ENCODE measurements around the gene EIF4A2.
A peak's percentile ranks its signal among the peaks of the same experiment; 100 is the strongest.

Gene EIF4A2

DNA sequence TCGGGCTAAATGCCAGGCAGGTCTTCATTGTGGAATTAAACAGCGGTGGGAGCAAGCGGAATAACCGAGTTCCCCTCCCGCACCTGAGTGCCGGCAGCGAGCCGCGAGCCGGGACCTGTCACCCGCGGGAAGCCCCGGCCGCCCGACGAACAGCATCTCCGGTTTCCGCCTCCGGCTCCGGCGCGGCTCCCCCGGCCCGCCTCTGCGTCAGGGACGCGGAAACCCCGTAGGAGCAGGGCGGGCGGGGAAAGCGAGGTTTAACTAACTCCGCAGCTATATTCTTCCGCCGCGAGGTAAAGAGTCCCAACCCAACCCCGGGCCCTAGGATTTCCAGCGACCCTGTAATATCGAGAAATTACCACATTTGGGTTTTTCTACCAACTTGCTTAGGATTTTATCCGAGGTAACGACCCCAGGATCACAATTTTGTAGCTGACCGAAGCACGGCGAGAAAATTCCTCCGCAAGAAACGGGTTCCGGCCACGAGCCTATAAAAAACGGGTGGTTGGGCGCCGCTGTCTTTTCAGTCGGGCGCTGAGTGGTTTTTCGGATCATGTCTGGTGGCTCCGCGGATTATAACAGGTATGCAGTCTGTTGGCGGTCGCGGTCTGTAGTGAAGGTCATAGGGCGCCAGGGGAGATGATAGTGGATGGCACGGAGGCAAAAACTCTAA, at the start of gene EIF4A2:
Gene EIF4A2 (plus strand): TSS at position 520 of the 673 bp plus-strand sequence. CDS start 34 bp downstream, at position 554.
- TF ChIP-seq, protein P1, sequence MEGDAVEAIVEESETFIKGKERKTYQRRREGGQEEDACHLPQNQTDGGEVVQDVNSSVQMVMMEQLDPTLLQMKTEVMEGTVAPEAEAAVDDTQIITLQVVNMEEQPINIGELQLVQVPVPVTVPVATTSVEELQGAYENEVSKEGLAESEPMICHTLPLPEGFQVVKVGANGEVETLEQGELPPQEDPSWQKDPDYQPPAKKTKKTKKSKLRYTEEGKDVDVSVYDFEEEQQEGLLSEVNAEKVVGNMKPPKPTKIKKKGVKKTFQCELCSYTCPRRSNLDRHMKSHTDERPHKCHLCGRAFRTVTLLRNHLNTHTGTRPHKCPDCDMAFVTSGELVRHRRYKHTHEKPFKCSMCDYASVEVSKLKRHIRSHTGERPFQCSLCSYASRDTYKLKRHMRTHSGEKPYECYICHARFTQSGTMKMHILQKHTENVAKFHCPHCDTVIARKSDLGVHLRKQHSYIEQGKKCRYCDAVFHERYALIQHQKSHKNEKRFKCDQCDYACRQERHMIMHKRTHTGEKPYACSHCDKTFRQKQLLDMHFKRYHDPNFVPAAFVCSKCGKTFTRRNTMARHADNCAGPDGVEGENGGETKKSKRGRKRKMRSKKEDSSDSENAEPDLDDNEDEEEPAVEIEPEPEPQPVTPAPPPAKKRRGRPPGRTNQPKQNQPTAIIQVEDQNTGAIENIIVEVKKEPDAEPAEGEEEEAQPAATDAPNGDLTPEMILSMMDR (conservative IDR thresholded peaks at IDR 0.05) = no peak

DNA sequence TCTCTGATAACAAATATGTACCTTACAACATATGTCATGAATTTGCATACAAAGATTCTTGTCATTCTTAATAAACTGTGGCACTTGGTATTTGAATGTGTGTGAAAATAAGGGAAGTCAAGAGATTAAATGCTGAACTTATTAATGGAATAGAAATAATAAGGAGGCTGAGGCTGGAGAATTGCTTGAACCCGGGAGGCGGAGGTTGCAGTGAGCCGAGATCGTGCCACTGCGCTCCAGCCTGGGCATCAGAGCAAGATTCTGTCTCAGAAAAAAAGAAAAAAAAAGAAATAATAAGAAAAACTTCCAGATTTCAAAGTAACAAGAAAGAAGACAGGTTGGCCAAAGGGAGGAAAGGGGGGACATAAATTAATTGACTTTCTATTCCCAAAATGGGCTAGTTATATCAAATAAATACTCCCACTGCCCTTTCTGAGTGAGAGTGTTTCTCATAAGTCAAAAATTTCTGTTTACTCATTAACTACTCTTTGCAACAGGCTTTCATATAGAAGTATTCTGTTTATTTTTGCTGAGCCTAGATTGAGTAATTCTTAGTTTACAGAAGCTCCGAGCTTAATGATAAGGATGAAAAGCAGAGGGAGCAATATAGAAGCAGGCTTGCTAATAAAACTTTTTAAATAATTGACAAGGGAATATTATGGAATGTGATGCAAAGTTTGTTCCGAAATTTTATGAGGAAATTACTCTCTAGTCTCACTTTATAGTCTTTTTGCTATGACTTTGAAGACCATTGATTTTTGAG, 40.6 kb upstream of the EIF4A2 start:
- peak overlapping the region; percentile 59 for H3K27ac ChIP-seq
- TF ChIP-seq, protein P1 (conservative IDR thresholded peaks at IDR 0.05) = no peak

More for the DNA sequence above, at the start of gene EIF4A2:
- H3K27ac ChIP-seq = peak within 1 kb of the TSS; percentile 98

- TF ChIP-seq, protein P1 (conservative IDR thresholded peaks at IDR 0.05) = no peak
- peak overlapping the region; percentile 59 for H3K27ac ChIP-seq
These were observed 39.7 kb upstream of the EIF4A2 start for GRCh38 chr3:186743666-186744065.

DNA sequence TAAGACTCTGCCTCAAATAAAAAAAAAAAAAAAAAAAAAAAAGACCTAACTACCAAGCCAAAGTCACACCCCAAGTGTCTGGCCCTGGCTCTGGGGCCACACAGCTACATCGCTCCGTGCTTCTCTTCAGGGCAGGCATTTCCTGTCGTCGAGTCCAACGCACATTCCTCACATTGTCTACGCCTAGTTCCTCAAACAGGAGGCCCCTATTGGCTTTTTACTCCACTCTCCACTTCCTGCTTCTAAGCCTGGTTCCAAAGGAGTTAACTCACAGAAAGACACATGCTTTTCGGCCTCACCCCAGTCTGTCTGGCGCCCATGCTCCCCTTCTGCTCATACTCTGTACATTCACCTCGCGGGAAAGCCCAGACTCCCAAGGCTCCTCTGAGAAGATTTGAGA, 37.4 kb upstream of the EIF4A2 start:
- TF ChIP-seq, protein P1 (conservative IDR thresholded peaks at IDR 0.05) = no peak
- H3K27ac ChIP-seq = no peak overlapping the region

DNA sequence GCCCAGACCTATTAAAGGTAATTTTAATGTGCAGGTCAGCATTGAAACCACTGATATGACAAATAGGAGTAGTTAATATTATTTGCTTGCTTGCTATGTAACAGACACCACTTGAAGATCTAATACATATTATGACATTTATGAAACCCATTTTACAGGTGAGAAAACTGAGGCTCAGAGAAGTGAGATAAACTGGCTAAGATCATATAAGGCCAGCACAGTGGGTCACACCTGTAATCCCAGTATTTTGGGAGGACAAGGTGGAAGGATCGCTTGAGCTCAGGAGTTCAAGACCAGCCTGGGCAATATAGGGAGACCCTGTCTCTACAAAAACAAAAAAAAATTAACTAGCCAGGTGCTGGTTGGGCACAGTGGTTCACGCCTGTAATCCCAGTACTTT, 33.1 kb upstream of the EIF4A2 start:
- H3K27ac ChIP-seq = no peak overlapping the region
- TF ChIP-seq, protein P1 (conservative IDR thresholded peaks at IDR 0.05) = no peak

- no peak overlapping the region for H3K27ac ChIP-seq
- TF ChIP-seq, protein P1 (conservative IDR thresholded peaks at IDR 0.05) = no peak
These were observed 31.9 kb upstream of the EIF4A2 start for GRCh38 chr3:186751480-186751879.

GRCh38 chr3:186754006-186754405, 29.4 kb upstream of the EIF4A2 start:
- H3K27ac ChIP-seq = no peak overlapping the region
- TF ChIP-seq, protein P1 (conservative IDR thresholded peaks at IDR 0.05) = no peak
